Cardiac muscle cell (in vitro differentiated cells and primary cell): ENCODE measurements around the gene ADRA1B. TPM values are rescaled to one million over a fixed set of nuclear protein-coding genes. Genes with fewer than 3 reads are reported as not detected.

Experiments
- DNase-seq, 2 donors: peaks; one replicate each; pipeline versions ENCODE4 v3.0.0 to v3.0.0-alpha.2; 2010 to 2017; ENCODE audit warnings: low read depth in 1 of 2, low spot score in 1 of 2
- H3K27ac ChIP-seq: fragments of 200-600 bp; sonication (generic); 2 replicates; pipeline ENCODE4 v1.5.1; 2016
- H3K27me3 ChIP-seq: fragments of 200-600 bp; sonication (generic); 2 replicates; pipeline ENCODE4 v1.6.0; 2016; ENCODE audit warnings: control low read depth
- H3K36me3 ChIP-seq: fragments of 200-600 bp; sonication (generic); 2 replicates; pipeline ENCODE4 v1.5.1; 2016; ENCODE audit warnings: control low read depth
- H3K4me1 ChIP-seq: fragments of 200-600 bp; sonication (generic); 2 replicates; pipeline ENCODE4 v1.8.1; 2017; ENCODE audit warnings: low read depth, mild to moderate bottlenecking, mixed run types
- H3K4me3 ChIP-seq: fragments of 200-600 bp; sonication (generic); 2 replicates; pipeline ENCODE4 v1.5.1; 2016; ENCODE audit warnings: mild to moderate bottlenecking
- H3K9me3 ChIP-seq: fragments of 200-600 bp; sonication (generic); 2 replicates; pipeline ENCODE4 v1.5.1; 2017; ENCODE audit warnings: low read depth, mild to moderate bottlenecking, control low read depth
- CTCF ChIP-seq: IDR thresholded peaks from 2 replicates; pipeline ENCODE4 v1.5.1; 2012; ENCODE audit warnings: low read depth, mild to moderate bottlenecking, low read length
- polyA plus RNA-seq: library from polyadenylated mRNA; unstranded; fragments of >200 nt; fragmentation: Nextera tagmentation; extraction: Ambion mirVana; gene quantifications from 2 replicates; pipeline ENCODE4 v1.2.1, GENCODE V29; 2016
- total RNA-seq: library from RNA; depleted of rRNA; stranded (reverse); fragments of >200 nt; gene quantifications from 2 replicates; pipeline ENCODE4 v1.2.3, GENCODE V29; 2016

ADRA1B gene
- total and polyA plus RNA-seq, 2 experiments from 2014 or later, result 0.84 to 2.9 TPM

DNA sequence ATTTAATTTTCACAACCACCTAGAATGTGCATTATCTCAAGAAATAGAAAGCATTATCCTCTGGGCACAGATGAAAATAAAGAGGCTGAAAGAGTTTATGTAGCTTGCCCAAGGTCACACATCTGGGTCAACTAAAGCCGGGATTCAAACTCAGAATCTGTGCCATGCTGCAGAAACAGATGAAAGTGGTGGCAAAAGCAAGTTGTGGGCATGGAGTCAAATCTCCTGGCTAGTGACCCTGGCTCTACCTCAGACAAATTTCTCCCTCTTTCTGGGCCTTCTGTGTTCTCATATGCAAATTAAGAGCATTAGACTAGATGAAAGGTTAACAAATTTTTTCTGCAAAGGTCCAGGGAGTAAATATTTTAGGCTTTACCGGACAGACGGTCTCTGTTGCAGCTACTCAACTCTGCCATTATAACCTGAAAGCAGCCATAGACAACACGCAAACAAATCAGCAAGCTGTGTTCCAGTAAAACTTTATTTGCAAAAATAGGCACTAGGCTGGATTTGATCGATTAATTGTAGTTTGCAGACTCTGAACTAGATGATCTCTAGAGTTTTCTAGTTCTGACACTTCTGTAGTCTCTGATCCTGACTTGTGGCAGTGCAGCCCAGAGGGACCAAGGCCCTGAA, 6.0 kb upstream of the ADRA1B start:
- Histone ChIP-seq H3K4me3 (no peak overlapping the region), H3K27me3 (no peaks in the 10 kb centered on the region), H3K4me1 (peaks cover 7% of the 10 kb centered on the region), H3K36me3 (no peaks in the 10 kb centered on the region), H3K9me3 (no peaks in the 10 kb centered on the region), H3K27ac (no peak overlapping the region)
- DNase-seq, result no peak
- no peak for TF ChIP-seq CTCF

- no peak overlapping the region for H3K27ac ChIP-seq
- no peaks in the 10 kb centered on the region for H3K9me3 ChIP-seq
- H3K4me3 ChIP-seq, result no peak overlapping the region
- peaks cover 10% of the 10 kb centered on the region for H3K4me1 ChIP-seq
- no peaks in the 10 kb centered on the region for H3K36me3 ChIP-seq
- H3K27me3 ChIP-seq, result no peaks in the 10 kb centered on the region
- no peak for DNase-seq
- TF ChIP-seq CTCF, result no peak
Measured at GRCh38 chr5:159910843-159911229, 5.4 kb upstream of the ADRA1B start.

DNA sequence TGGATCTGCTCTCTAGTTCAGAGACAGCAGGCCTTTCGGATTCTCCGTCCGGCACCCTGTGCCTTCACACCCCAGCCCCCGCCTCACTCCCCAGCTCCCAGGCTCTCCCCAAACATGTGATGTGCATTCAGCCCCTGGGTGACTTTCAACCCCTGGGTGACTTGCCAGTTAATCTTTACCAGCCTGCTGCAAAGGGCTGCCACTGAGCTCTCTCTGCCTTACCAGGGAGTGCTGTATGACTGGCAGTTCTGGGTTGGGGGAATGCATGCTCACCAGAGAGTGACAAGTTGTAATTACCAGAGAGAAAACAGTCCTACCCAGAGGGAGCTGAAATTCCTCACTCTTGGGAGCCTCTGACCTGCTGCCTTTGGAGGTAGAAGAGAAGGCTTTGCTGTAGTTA, 4.9 kb upstream of the ADRA1B start:
- no peak for TF ChIP-seq CTCF
- Histone ChIP-seq H3K36me3 (no peaks in the 10 kb centered on the region), H3K4me3 (no peak overlapping the region), H3K27ac (peak overlapping the region; percentile 34), H3K4me1 (peaks cover 10% of the 10 kb centered on the region), H3K9me3 (no peaks in the 10 kb centered on the region), H3K27me3 (no peaks in the 10 kb centered on the region)
- DNase-seq, result peak in 1 of 2 donors; percentile 39

GRCh38 chr5:159912033-159912800, 4.1 kb upstream of the ADRA1B start:
- Histone ChIP-seq H3K36me3 (no peaks in the 10 kb centered on the region), H3K27ac (no peak overlapping the region), H3K4me3 (no peak overlapping the region), H3K9me3 (no peaks in the 10 kb centered on the region), H3K27me3 (no peaks in the 10 kb centered on the region), H3K4me1 (peaks cover 10% of the 10 kb centered on the region)
- TF ChIP-seq CTCF, result no peak
- peak in 1 of 2 donors; percentile 90 for DNase-seq

GRCh38 chr5:159913048-159913447, 3.2 kb upstream of the ADRA1B start:
- no peaks in the 10 kb centered on the region for H3K27me3 ChIP-seq
- H3K4me1 ChIP-seq, result peaks cover 10% of the 10 kb centered on the region
- no peak for TF ChIP-seq CTCF
- H3K36me3 ChIP-seq, result no peaks in the 10 kb centered on the region
- peak in 1 of 2 donors; percentile 88 for DNase-seq
- H3K27ac ChIP-seq, result no peak overlapping the region
- H3K9me3 ChIP-seq, result no peaks in the 10 kb centered on the region
- H3K4me3 ChIP-seq, result no peak overlapping the region
